Fibroblast of the aortic adventitia (primary cell): ENCODE results near the gene PLB1. TPM values are rescaled to one million over a fixed set of nuclear protein-coding genes. Genes with fewer than 3 reads are reported as not detected.
A peak's percentile ranks its signal among the peaks of the same experiment; 100 is the strongest.

Experiments
- DNase-seq: peaks from one replicate; pipeline ENCODE4 v3.0.0-alpha.2; 2010; ENCODE audit warnings: low read depth
- H3K4me3 ChIP-seq: 2 replicates; pipeline ENCODE4 v1.5.1; 2011; ENCODE audit warnings: low read depth, mild to moderate bottlenecking, control low read depth, low read length, moderate library complexity
- total RNA-seq: library from RNA; depleted of rRNA; stranded (reverse); fragments of >200 nt; gene quantifications from 2 replicates; pipeline ENCODE4 v1.2.3, GENCODE V29; 2012; ENCODE audit warnings: low replicate concordance
- TF ChIP-seq, protein P1 (sequence below): IDR thresholded peaks from 2 replicates; pipeline ENCODE4 v1.5.1; 2011; ENCODE audit warnings: mild to moderate bottlenecking, low read length, control low read depth, inconsistent platforms; ENCODE audit not compliant: insufficient read depth

Gene PLB1
- total RNA-seq, 1 donor = 2.7 TPM

DNA sequence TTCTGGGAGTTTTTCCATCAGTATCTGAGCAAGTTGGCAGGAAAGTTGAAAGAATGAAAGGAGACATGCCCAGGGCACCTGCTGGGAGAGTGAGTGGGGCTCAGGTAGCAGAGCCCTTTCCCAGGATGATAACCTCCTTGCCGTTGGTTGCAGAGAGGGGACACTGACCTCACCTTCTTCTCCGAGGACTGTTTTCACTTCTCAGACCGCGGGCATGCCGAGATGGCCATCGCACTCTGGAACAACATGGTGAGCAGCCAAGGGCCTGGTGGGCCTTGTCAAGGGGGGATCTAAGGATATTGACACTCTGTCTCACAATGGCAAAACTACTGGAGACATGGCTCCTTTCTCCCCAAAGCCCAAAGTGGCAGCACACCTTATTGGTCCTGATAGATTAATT, 136.9 kb downstream of the PLB1 start:
- H3K4me3 ChIP-seq = no peak overlapping the region
- TF ChIP-seq, protein P1, sequence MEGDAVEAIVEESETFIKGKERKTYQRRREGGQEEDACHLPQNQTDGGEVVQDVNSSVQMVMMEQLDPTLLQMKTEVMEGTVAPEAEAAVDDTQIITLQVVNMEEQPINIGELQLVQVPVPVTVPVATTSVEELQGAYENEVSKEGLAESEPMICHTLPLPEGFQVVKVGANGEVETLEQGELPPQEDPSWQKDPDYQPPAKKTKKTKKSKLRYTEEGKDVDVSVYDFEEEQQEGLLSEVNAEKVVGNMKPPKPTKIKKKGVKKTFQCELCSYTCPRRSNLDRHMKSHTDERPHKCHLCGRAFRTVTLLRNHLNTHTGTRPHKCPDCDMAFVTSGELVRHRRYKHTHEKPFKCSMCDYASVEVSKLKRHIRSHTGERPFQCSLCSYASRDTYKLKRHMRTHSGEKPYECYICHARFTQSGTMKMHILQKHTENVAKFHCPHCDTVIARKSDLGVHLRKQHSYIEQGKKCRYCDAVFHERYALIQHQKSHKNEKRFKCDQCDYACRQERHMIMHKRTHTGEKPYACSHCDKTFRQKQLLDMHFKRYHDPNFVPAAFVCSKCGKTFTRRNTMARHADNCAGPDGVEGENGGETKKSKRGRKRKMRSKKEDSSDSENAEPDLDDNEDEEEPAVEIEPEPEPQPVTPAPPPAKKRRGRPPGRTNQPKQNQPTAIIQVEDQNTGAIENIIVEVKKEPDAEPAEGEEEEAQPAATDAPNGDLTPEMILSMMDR = no peak
- DNase-seq = no peak

DNA sequence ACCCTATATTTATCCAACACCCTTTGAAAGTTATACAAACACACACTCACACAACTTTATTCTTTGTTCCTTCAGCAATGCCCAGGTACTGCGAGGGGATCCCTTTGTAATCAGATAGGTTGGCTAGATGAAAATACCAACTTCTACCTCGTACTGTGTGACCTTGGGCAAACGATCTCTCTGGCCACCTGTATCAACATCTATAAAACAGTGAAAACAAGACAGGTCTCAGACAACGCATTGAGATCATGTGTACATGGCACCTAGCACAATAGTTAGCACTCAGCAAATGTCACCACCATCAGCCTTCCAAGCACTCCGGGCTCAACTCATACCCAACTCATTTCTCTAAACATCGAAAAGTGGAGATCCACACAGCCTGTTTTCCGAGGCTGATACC, 137.3 kb downstream of the PLB1 start:
- TF ChIP-seq, protein P1 = no peak
- no peak overlapping the region for H3K4me3 ChIP-seq
- no peak for DNase-seq

DNA sequence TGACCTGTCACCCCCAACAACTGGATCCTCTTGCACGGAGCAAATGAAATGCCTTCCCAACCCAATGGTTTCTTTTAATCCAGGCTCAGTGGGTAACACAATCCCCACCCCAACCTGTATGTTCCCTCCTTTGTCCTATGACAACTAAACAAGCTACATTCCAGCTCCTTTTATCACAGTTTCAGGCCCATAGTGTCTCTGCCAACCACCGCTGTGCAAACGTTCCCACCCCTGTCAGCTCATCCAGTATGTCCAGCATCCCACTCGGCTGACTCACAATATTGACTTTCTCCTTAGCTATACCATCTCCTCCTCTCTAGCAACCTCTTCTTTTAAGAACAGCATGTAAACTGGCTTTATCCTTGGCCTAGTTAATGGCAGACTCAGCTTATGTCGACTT, 137.9 kb downstream of the PLB1 start:
- H3K4me3 ChIP-seq = no peak overlapping the region
- TF ChIP-seq, protein P1 = no peak
- DNase-seq = peak; percentile 81

DNA sequence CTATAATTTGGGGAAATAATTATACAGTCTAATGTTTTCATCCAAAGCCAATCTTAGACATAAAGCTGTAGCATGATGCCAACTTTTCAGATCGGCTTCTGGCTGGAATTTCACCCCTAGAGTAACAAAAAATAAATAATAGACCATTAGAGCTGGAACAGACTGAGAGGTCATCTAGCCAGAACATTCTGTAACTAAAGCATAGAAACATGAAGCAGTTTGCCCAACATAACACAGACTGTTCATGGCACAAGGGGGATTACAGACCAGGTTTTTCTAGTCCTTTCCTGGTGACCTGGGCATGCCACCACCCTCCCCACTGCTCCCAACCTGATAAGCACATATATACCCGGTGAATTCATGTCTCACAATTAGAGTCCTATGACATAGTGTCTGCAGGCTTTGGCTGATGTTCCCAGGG, 139.3 kb downstream of the PLB1 start:
- no peak overlapping the region for H3K4me3 ChIP-seq
- TF ChIP-seq, protein P1 = no peak
- no peak for DNase-seq

DNA sequence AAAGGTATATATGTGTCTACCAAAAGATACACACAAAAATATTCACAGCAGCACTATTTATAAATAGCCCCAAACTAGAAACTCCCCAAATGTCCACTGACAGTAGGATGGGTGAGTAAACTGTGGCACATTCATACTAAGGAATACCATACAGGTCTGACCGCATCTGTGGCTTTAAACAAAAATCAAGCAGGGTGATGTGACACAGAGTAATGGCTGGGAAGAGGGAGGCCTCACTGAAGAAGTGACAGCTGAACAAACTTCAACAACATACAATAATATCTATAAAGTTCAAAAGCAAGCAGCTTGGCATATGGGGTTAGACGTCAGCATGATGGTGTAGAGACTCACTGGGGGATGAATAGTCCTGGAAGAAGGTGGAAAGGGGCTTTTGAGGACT, 140.6 kb downstream of the PLB1 start:
- H3K4me3 ChIP-seq = no peak overlapping the region
- no peak for DNase-seq
- TF ChIP-seq, protein P1 = no peak

DNA sequence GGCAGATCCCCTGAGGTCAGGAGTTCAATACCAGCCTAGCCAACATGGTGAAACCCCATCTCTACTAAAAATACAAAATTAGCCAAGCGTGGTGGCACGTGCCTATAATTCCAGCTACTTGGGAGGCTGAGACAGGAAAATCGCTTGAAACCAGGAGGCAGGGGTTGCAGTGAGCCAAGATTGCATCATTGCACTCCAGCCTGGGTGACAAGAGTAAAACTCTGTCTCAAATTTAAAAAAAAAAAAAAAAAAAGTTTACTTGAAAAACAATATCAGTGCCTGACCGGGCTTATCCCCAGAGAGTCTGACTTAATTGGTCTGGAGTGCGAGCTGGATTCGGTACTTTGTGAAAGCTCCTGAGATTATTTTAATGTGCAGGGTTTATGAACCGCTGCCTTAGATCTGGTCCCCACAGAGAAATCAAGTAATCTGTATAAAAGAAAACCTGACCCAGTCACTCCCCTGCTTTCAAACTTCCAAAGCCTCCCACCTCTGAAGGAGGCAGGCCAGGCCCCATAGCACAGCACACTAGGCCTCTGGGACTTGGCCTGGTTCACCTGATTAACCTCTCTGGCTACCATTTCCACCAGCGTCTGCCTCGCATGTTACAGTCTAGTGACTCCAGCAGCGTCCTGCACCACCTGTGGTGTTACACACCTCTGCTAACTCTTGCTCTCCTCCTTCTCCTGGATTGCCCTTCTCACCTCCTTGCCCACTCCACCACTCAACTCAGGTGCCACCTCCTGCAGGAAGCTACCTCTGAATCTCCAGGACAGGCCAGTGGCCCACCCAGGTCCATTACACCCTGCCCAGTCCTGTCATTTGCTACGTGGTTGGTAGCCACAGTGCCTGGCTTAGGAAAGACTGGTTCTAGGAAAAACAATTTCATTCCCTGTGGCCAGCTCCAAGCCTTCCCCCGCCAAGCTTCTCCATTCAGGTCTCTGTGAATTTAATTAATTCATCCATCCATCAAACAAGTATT, 141.5 kb downstream of the PLB1 start:
- no peak overlapping the region for H3K4me3 ChIP-seq
- TF ChIP-seq, protein P1 = no peak
- DNase-seq = no peak

DNA sequence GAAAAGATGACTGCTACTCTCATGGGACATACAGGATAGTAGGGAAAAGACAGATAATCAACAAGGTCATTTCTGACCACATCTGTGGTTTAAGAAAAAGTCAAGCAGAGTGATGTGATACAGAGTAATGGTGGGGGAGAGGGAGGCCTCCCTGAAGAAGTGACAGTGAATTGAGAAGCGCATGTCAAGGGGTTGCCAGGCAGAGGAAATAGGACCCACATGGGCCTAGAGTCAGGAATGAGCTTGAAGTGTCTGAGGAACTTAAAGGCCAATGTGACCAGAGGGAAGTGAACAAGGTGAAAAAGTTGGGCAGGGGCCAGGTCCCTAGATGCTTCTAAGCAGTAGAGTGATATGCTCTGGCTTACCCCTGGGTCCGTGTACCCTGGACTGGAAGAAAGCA, 142.2 kb downstream of the PLB1 start:
- no peak overlapping the region for H3K4me3 ChIP-seq
- TF ChIP-seq, protein P1 = no peak
- DNase-seq = no peak
